ENCODE data around the gene MDM4.
"Not testable (repeated sequence)": the region's sequence is repeated elsewhere in the genome, so short reads cannot be mapped to it uniquely, and the experiment has no call there.

MDM4 gene

GRCh38 chr1:204520834-204521709 is 4.9 kb downstream of the MDM4 start:
- no peak overlapping the region for H3K4me3 ChIP-seq (ENCODE audit: low read depth, low read length)
- no peak for TF ChIP-seq CTCF (IDR thresholded peaks at IDR 0.05; ENCODE audit: low read depth, low read length)

- not testable (repeated sequence) for H3K4me3 ChIP-seq (ENCODE audit: low read depth, low read length)
Observed at GRCh38 chr1:204521941-204522521, 5.8 kb downstream of the MDM4 start.

- no peak for TF ChIP-seq CTCF (IDR thresholded peaks at IDR 0.05; ENCODE audit: low read depth, low read length)
- no peak overlapping the region for H3K4me3 ChIP-seq (ENCODE audit: low read depth, low read length)
Observed at GRCh38 chr1:204523605-204524215, 7.5 kb downstream of the MDM4 start.

- no peak overlapping the region for H3K4me3 ChIP-seq (ENCODE audit: low read depth, low read length)
- no peak for TF ChIP-seq CTCF (IDR thresholded peaks at IDR 0.05; ENCODE audit: low read depth, low read length)
Observed at GRCh38 chr1:204524986-204525385, 8.8 kb downstream of the MDM4 start.

GRCh38 chr1:204528241-204528640 is 12.0 kb downstream of the MDM4 start:
- H3K4me3 ChIP-seq (ENCODE audit: low read depth, low read length) = no peak overlapping the region
- TF ChIP-seq CTCF (IDR thresholded peaks at IDR 0.05; ENCODE audit: low read depth, low read length) = no peak

- no peak for TF ChIP-seq CTCF (IDR thresholded peaks at IDR 0.05; ENCODE audit: low read depth, low read length)
- H3K4me3 ChIP-seq (ENCODE audit: low read depth, low read length) = no peak overlapping the region
Observed at GRCh38 chr1:204528677-204529076, 12.5 kb downstream of the MDM4 start.

- no peak overlapping the region for H3K4me3 ChIP-seq (ENCODE audit: low read depth, low read length)
- TF ChIP-seq CTCF (IDR thresholded peaks at IDR 0.05; ENCODE audit: low read depth, low read length) = 0 out of 2 replicates have a peak, but pooled peaks have one; percentile 20
Observed at GRCh38 chr1:204529371-204529895, 13.2 kb downstream of the MDM4 start.
